AG09319 (cell line): ENCODE measurements around the gene JAM3.

Source experiments
- DNase-seq: peaks from one replicate; pipeline ENCODE4 v3.0.0-alpha.2; 2010; ENCODE audit warnings: low read depth; ENCODE audit errors: extremely low read depth
- CTCF ChIP-seq: IDR thresholded peaks from 2 replicates; pipeline ENCODE4 v1.5.1; 2011; ENCODE audit warnings: low read depth, mild to moderate bottlenecking, inconsistent platforms, low read length, moderate library complexity

JAM3 gene

GRCh38 chr11:134026655-134027343, 42.1 kb upstream of the JAM3 start:
- no peak for TF ChIP-seq CTCF
- no peak for DNase-seq

GRCh38 chr11:134027671-134028070, 41.2 kb upstream of the JAM3 start:
- no peak for DNase-seq

GRCh38 chr11:134028368-134028920, 40.4 kb upstream of the JAM3 start:
- no peak for TF ChIP-seq CTCF
- no peak for DNase-seq

More at GRCh38 chr11:134027671-134028070, 41.2 kb upstream of the JAM3 start:
- TF ChIP-seq CTCF = no peak

GRCh38 chr11:134030853-134031252, 38.0 kb upstream of the JAM3 start:
- no peak for DNase-seq

GRCh38 chr11:134032043-134032442, 36.8 kb upstream of the JAM3 start:
- DNase-seq = no peak
- TF ChIP-seq CTCF = no peak

More at GRCh38 chr11:134030853-134031252, 38.0 kb upstream of the JAM3 start:
- no peak; the same call in none of the 2 replicates for TF ChIP-seq CTCF

GRCh38 chr11:134032501-134033091, 36.3 kb upstream of the JAM3 start:
- DNase-seq = no peak
- TF ChIP-seq CTCF = no peak

- no peak for DNase-seq
- TF ChIP-seq CTCF = no peak
Measured at GRCh38 chr11:134033276-134033675, 35.6 kb upstream of the JAM3 start.
